ENCODE measurements around the gene CAMTA1.

DNA sequence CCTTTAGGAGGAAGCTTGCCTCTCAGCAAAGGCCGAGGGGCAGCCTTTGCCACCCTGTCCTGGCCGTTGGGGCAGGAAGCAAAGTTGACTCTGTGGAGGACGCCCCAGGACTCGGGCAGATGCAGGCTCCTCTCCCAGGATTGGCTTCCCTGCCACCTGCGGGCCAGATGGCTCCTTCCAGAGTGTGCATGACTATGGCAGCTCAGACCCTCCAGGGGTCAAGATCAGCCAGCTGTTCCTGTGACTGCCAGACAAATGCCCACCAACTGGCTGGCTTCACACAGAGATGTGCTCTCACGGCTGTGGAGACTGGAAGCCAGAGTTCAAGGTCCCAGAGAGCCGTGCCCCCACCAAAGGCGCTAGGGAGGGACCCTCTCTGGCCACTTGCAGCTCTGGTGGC lies 898.9 kb downstream of the CAMTA1 start:
- TF ChIP-seq CTCF (IDR thresholded peaks at IDR 0.05): no peak
- no peak for TF ChIP-seq EZH2 (IDR thresholded peaks at IDR 0.05)
- no peak for TF ChIP-seq EZH2phosphoT487 (IDR thresholded peaks at IDR 0.05)

All from neural progenitor cell (in vitro differentiated cells).